ENCODE measurements around the gene ODAD3.

DNA sequence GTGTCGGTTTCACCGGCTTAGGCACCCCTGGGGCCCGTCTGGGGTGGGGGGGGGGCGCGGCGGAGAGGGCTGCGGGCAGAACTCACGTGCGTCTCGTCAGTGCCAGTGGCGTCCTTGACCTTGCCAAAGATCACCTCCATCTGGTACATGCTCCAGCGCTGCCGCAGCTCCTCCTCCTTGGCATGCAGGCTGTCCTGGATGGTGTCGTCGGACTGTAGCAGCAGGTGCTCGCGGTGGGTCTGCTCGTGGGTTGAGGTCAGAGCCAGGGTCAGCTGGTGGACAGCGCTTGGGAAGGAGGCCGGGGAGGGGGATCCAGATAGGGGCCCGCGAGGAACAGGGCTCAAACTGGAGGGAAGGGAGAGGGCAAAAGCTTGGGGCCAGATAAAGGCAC is 11.1 kb downstream of the ODAD3 start:
- TF ChIP-seq POLR2A (IDR thresholded peaks at IDR 0.05; ENCODE audit: low read length): no peak
- TF ChIP-seq GATA1 (IDR thresholded peaks at IDR 0.05; ENCODE audit: low read depth, low read length): no peak

Data from erythroblast (primary cell).